Mucosa of descending colon (tissue), 3 donors: ENCODE measurements around the gene CDKN2B-AS1. TPM values are rescaled to one million over a fixed set of nuclear protein-coding genes. Genes with fewer than 3 reads are reported as not detected.

Experiments
- ATAC-seq: fragments of 200-7000 bp; cut with Tn5 transposase; one replicate; pipeline ENCODE4 v1.9.1; 2020; ENCODE audit warnings: mild to moderate bottlenecking, moderate library complexity
- DNase-seq, 3 donors: peaks; one replicate each; pipeline ENCODE4 v3.0.0-alpha.2; 2020
- H3K36me3 ChIP-seq: fragments of 200-600 bp; one replicate; pipeline ENCODE4 v1.8.0; 2021; ENCODE audit warnings: low read depth, mild to moderate bottlenecking
- H3K4me1 ChIP-seq: fragments of 200-600 bp; one replicate; pipeline ENCODE4 v1.8.0; 2021; ENCODE audit warnings: low read depth, mild to moderate bottlenecking
- H3K4me3 ChIP-seq: fragments of 200-600 bp; one replicate; pipeline ENCODE4 v1.8.0; 2021; ENCODE audit warnings: mild to moderate bottlenecking
- H3K9me3 ChIP-seq: fragments of 200-600 bp; one replicate; pipeline ENCODE4 v1.8.0; 2021; ENCODE audit warnings: mild to moderate bottlenecking
- intact Hi-C, 2 donors: fragments of 100-400 bp; cut with DNase I in 1 of 2; cut with micrococcal nuclease in 1 of 2; formaldehyde crosslinking; loops; one replicate each; pipeline versions ENCODE4 v1.11.0 to v1.11.1; 2022; cut with DNase I, micrococcal nuclease
- total RNA-seq, 3 donors: library from RNA; stranded (reverse); fragmentation: NEBNext Ultra II Directional in 2 of 3; extraction: Animal tissue kit (Norgen Biotek cat#: 25700) in 2 of 3; gene quantifications; one replicate each; pipeline versions ENCODE4 v1.2.1 to v1.2.4, GENCODE V29; 2021 to 2023
- TF ChIP-seq, protein P1 (sequence below): fragments of 200-600 bp; IDR thresholded peaks from one replicate; pipeline ENCODE4 v1.8.0; 2022; ENCODE audit warnings: antibody characterized with exemption, mild to moderate bottlenecking
- donor health status: DM: no; HTN: no; CAD: no; lungs with moderate emphysema.
- donor health status: DM: no; HTN: no; CAD: no.
- donor health status: DM: no; HTN: yes; CAD: no.

The CDKN2B-AS1 gene
- total RNA-seq, 3 donors from 2014 or later: 48.3 to 134 (median 78.7) TPM

DNA sequence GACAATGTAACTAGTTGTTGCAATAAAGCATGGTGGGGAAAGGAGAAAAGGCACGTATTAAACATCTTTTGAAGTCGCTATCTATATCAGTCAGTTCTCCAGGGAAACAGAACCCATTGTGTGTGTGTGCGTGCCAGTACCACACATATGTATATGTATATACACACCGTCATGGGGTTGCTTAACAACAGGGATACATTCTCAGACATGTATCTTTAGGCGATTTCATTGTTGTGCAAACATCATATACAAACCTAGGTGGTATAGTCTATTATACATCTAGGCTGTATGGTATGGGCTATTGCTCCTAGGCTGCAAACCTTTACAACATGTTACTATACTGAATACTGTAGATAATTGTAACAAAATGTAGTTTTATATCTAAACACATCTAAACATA, 2.3 kb downstream of the CDKN2B-AS1 start:
- ATAC-seq: no peak
- no peaks in the 10 kb centered on the region for H3K9me3 ChIP-seq
- peaks cover 5% of the 10 kb centered on the region for H3K4me1 ChIP-seq
- H3K4me3 ChIP-seq: no peak overlapping the region
- DNase-seq: no peak
- intact Hi-C loops: no loop called here
- TF ChIP-seq, protein P1, sequence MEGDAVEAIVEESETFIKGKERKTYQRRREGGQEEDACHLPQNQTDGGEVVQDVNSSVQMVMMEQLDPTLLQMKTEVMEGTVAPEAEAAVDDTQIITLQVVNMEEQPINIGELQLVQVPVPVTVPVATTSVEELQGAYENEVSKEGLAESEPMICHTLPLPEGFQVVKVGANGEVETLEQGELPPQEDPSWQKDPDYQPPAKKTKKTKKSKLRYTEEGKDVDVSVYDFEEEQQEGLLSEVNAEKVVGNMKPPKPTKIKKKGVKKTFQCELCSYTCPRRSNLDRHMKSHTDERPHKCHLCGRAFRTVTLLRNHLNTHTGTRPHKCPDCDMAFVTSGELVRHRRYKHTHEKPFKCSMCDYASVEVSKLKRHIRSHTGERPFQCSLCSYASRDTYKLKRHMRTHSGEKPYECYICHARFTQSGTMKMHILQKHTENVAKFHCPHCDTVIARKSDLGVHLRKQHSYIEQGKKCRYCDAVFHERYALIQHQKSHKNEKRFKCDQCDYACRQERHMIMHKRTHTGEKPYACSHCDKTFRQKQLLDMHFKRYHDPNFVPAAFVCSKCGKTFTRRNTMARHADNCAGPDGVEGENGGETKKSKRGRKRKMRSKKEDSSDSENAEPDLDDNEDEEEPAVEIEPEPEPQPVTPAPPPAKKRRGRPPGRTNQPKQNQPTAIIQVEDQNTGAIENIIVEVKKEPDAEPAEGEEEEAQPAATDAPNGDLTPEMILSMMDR: no peak
- H3K36me3 ChIP-seq: no peaks in the 10 kb centered on the region

DNA sequence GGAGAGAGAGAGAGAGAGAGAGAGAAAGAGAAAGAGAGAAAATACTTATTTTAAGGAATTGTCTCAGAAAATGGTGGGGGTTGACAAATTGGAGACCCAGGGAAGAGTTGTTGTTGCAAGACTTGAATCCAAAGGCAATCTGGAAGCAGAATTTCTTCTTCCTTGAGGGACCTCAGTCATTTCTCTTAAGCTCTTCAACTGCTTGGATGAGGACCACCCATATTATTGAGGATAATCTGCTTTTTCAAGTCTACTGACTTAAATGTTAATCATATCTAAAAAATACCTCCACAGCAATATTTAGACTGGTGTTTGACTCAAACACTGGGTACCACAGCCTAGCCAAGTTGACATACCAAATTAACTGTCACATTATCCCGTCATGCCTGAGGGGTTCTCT, 2.9 kb downstream of the CDKN2B-AS1 start:
- H3K36me3 ChIP-seq: no peaks in the 10 kb centered on the region
- no peaks in the 10 kb centered on the region for H3K9me3 ChIP-seq
- no peak for ATAC-seq
- peaks cover 5% of the 10 kb centered on the region for H3K4me1 ChIP-seq
- TF ChIP-seq, protein P1: no peak
- intact Hi-C loops: no loop called here
- no peak overlapping the region for H3K4me3 ChIP-seq
- DNase-seq: no peak

DNA sequence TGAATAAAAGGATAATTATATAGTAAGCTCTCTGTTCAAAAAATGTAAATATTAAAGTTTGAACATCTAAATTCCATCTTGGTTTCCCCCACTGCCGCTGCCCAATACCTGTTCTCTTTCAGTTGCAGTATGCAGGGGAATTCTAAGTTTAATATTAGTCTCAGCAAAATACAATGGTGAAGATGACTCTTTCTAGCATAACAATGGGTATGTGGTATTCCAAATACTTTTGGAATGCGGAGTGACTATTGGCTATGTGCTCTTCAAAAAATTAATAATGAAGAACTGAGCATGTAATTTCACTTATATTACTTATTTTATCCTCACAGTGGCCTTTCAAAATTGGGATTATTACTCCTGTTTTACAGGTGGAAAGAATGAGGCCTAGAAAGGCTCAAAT, 3.4 kb downstream of the CDKN2B-AS1 start:
- peaks cover 5% of the 10 kb centered on the region for H3K4me1 ChIP-seq
- DNase-seq (no peak), ATAC-seq (no peak)
- TF ChIP-seq, protein P1: no peak
- H3K36me3 ChIP-seq: no peaks in the 10 kb centered on the region
- no peak overlapping the region for H3K4me3 ChIP-seq
- intact Hi-C loops: no loop called here
- H3K9me3 ChIP-seq: no peaks in the 10 kb centered on the region

DNA sequence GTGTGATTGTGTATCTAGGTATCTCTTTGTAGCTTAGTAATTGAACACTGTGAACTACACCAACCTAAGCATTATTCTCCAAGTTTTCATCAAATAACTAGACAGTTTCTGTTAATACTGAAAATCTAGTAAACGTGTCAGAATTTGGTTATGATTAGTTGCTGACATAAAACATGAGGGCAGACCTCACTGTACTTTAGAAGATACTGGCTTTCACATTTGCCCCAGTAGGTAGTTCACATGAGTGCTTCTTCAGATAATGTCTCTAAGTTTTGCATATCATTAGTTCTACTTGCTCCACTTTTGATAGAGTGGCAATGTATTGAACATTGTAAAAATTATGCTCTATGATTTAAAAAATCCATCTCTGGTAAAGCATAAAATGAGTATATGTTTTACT, 7.4 kb downstream of the CDKN2B-AS1 start:
- DNase-seq (no peak), ATAC-seq (no peak)
- H3K36me3 ChIP-seq: no peaks in the 10 kb centered on the region
- H3K4me1 ChIP-seq: no peaks in the 10 kb centered on the region
- TF ChIP-seq, protein P1: no peak
- intact Hi-C loops: no loop called here
- H3K4me3 ChIP-seq: no peak overlapping the region
- H3K9me3 ChIP-seq: no peaks in the 10 kb centered on the region

DNA sequence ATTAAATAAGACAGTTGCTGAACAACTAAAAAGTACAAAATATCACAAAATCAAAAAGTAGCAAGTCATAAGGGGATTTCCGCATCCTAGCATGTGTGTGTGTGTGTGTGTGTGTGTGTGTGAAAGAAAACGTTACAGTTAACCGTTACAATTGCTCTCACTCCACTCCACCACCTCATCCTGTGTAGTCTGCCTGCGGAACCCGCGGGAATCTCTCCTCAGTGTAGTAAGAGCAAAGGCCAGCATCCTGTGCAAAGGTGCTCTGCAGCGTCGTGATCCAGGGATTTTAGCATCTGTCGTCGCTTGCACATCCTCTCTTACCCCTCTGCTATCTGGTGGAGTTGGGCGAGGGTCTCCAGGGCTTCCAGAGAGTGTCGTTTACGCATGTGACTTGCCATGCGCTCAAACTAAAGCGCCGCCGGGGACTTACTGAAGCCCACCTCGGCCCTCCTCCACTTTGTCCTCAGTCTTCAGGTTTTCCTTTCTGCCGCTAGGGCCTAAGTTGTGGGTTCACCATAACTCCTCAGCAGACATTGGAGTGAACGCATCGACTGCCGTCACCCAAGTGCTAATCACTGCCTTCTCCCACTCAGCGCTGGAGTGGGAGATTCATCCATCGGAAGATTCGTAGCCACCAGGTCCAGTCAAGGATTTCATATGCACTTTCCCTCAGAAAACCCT, 10.6 kb downstream of the CDKN2B-AS1 start:
- Histone ChIP-seq H3K4me3 (no peak overlapping the region), H3K9me3 (no peaks in the 10 kb centered on the region), H3K4me1 (no peaks in the 10 kb centered on the region), H3K36me3 (no peaks in the 10 kb centered on the region)
- intact Hi-C loops: no loop called here
- TF ChIP-seq, protein P1: no peak
- DNase-seq (no peak), ATAC-seq (no peak)
